OCI-LY1 (cell line): ENCODE data around the gene RBPMS2.
A peak's percentile ranks its signal among the peaks of the same experiment; 100 is the strongest.

ENCODE experiments used
- H2AFZ ChIP-seq: fragments of 200-600 bp; sonication (generic), shearing (Covaris generic); 2 replicates; pipeline ENCODE4 v1.6.0; 2014; ENCODE audit warnings: antibody characterized with exemption, mild to moderate bottlenecking, low read length
- H3F3A ChIP-seq: fragments of 200-600 bp; sonication (generic), shearing (Covaris generic); 2 replicates; pipeline ENCODE4 v1.6.0; 2014; ENCODE audit warnings: mild to moderate bottlenecking, antibody characterized with exemption, low read length, moderate library complexity; ENCODE audit not compliant: insufficient read depth
- H3K27ac ChIP-seq: fragments of 200-600 bp; sonication (generic); 2 replicates; pipeline ENCODE4 v1.5.1; 2014; ENCODE audit warnings: low read length, mixed run types, mild to moderate bottlenecking, low read depth; ENCODE audit not compliant: poor library complexity, severe bottlenecking
- H3K27me3 ChIP-seq: fragments of 200-600 bp; sonication (generic); 2 replicates; pipeline ENCODE4 v1.6.0; 2014; ENCODE audit warnings: antibody characterized with exemption, mild to moderate bottlenecking, low read length, moderate library complexity; ENCODE audit not compliant: insufficient read depth
- H3K36me3 ChIP-seq: fragments of 200-600 bp; sonication (generic); 2 replicates; pipeline ENCODE4 v1.6.1; 2014; ENCODE audit warnings: mild to moderate bottlenecking, antibody characterized with exemption, low read length, moderate library complexity, mixed read lengths; ENCODE audit not compliant: insufficient read depth
- H3K4me1 ChIP-seq: fragments of 200-600 bp; sonication (generic); 2 replicates; pipeline ENCODE4 v1.5.1; 2014; ENCODE audit warnings: mild to moderate bottlenecking, low read length, moderate library complexity; ENCODE audit not compliant: insufficient read depth, severe bottlenecking
- H3K4me2 ChIP-seq: fragments of 200-600 bp; sonication (generic), shearing (Covaris generic); 2 replicates; pipeline ENCODE4 v1.6.1; 2014; ENCODE audit warnings: low read length
- H3K4me3 ChIP-seq: fragments of 200-600 bp; sonication (generic); 2 replicates; pipeline ENCODE4 v1.5.1; 2014; ENCODE audit warnings: low read length, low read depth, mild to moderate bottlenecking, mixed read lengths; ENCODE audit not compliant: poor library complexity, severe bottlenecking
- H3K79me2 ChIP-seq: fragments of 200-600 bp; shearing (Covaris generic); 2 replicates; pipeline ENCODE4 v1.6.1; 2016; ENCODE audit warnings: mixed run types, low read length, mixed read lengths; ENCODE audit not compliant: insufficient read depth
- H3K9ac ChIP-seq: fragments of 200-600 bp; sonication (generic), shearing (Covaris generic); 2 replicates; pipeline ENCODE4 v1.6.1; 2014; ENCODE audit warnings: mild to moderate bottlenecking, low read length, mixed read lengths
- H3K9me2 ChIP-seq: fragments of 200-600 bp; sonication (generic), shearing (Covaris generic); 2 replicates; pipeline ENCODE4 v1.6.1; 2014; ENCODE audit warnings: low read depth, mild to moderate bottlenecking, low read length, mixed read lengths
- H3K9me3 ChIP-seq: fragments of 200-600 bp; shearing (Covaris generic); 2 replicates; pipeline ENCODE4 v1.6.1; 2014; ENCODE audit warnings: low read length, mixed read lengths
- H4K20me1 ChIP-seq: fragments of 200-600 bp; sonication (generic), shearing (Covaris generic); 2 replicates; pipeline ENCODE4 v1.6.0; 2016; ENCODE audit warnings: mild to moderate bottlenecking, low read length; ENCODE audit not compliant: insufficient read depth
- EZH2 ChIP-seq: fragments of 200-600 bp; sonication (generic), shearing (Covaris generic); IDR thresholded peaks from 2 replicates; pipeline ENCODE4 v1.8.0; 2017; ENCODE audit warnings: borderline replicate concordance, mixed run types, mild to moderate bottlenecking, antibody characterized with exemption, low read length, moderate library complexity, mixed read lengths
- TF ChIP-seq, protein P1 (sequence below): fragments of 200-600 bp; sonication (generic), shearing (Covaris generic); IDR thresholded peaks from 2 replicates; pipeline ENCODE4 v1.5.1; 2017; ENCODE audit warnings: mild to moderate bottlenecking, antibody characterized with exemption, low read length, moderate library complexity, mixed read lengths

Gene RBPMS2

DNA sequence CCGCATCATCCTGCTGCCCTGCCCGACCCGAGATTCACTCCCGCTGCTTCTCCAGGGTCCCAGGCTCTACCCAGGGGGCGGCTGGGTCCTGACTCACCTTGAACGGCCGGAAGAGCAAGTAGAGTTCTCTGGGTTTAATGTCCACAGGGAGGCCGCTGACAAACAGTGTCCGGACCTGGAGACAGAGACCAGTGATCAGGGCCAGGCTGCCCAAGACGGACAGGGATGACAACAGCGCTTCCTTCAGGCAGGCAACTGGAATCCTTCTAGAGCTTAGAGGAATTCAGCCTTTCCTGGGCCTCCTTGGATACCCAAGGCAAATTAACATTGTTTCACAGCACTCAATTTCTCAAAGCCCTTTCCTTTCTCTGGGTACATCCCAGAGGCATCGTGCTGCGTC, 23.9 kb downstream of the RBPMS2 start:
- Histone ChIP-seq H3F3A (no peaks in the 10 kb centered on the region), H4K20me1 (no peaks in the 10 kb centered on the region), H3K9me2 (no peaks in the 10 kb centered on the region), H3K36me3 (no peaks in the 10 kb centered on the region), H3K9me3 (no peaks in the 10 kb centered on the region), H3K9ac (no peak overlapping the region), H3K4me3 (no peak overlapping the region), H3K4me2 (no peak overlapping the region), H3K4me1 (peaks cover 14% of the 10 kb centered on the region), H3K27me3 (peaks cover 20% of the 10 kb centered on the region; the same call in 1 of the 2 replicates), H2AFZ (no peak overlapping the region), H3K27ac (no peak overlapping the region), H3K79me2 (no peaks in the 10 kb centered on the region)
- no peak for TF ChIP-seq EZH2
- TF ChIP-seq, protein P1, sequence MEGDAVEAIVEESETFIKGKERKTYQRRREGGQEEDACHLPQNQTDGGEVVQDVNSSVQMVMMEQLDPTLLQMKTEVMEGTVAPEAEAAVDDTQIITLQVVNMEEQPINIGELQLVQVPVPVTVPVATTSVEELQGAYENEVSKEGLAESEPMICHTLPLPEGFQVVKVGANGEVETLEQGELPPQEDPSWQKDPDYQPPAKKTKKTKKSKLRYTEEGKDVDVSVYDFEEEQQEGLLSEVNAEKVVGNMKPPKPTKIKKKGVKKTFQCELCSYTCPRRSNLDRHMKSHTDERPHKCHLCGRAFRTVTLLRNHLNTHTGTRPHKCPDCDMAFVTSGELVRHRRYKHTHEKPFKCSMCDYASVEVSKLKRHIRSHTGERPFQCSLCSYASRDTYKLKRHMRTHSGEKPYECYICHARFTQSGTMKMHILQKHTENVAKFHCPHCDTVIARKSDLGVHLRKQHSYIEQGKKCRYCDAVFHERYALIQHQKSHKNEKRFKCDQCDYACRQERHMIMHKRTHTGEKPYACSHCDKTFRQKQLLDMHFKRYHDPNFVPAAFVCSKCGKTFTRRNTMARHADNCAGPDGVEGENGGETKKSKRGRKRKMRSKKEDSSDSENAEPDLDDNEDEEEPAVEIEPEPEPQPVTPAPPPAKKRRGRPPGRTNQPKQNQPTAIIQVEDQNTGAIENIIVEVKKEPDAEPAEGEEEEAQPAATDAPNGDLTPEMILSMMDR, result no peak

DNA sequence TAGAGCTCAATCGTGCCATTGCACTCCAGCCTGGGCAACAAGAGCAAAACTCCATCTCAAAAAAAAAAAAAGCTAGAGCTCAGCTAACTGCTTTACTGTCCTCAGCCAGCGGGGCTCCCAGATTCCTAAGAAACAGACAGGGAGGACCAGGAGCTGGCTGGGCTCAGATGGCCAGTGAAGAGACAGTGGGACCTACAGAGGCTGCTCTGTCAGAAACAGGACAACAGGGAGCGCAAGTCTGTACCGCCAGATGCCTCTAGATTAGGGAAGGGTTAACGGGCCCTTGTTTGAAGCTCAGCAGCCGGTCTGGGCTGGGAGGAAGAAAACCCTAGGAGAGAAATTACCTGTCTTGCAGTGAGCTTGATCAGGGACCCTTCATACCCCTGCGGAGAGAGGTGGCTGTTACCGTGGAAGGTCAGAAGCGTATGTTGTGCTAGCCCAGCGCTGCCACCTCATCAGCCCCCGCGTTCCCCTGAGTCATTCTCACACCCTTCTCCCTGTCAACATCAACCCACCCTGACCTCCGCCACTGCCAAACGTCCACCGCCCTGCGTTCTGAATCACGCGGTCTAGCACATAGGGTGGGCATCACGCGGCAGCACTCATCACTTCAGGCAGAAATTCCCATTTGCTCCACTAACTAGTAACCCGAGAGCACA, 25.3 kb downstream of the RBPMS2 start:
- H3K79me2 ChIP-seq, result no peaks in the 10 kb centered on the region
- H3F3A ChIP-seq, result no peaks in the 10 kb centered on the region
- no peaks in the 10 kb centered on the region for H3K9me3 ChIP-seq
- TF ChIP-seq, protein P1, result peak; percentile 9; the same call in 1 of the 2 replicates
- TF ChIP-seq EZH2, result no peak
- no peak overlapping the region for H3K9ac ChIP-seq
- H4K20me1 ChIP-seq, result no peaks in the 10 kb centered on the region
- peaks cover 22% of the 10 kb centered on the region; the same call in 1 of the 2 replicates for H3K27me3 ChIP-seq
- H3K4me3 ChIP-seq, result no peak overlapping the region
- no peak overlapping the region for H3K4me2 ChIP-seq
- no peak overlapping the region for H3K27ac ChIP-seq
- H3K4me1 ChIP-seq, result peaks cover 14% of the 10 kb centered on the region
- H3K9me2 ChIP-seq, result no peaks in the 10 kb centered on the region
- H2AFZ ChIP-seq, result no peak overlapping the region
- H3K36me3 ChIP-seq, result no peaks in the 10 kb centered on the region

DNA sequence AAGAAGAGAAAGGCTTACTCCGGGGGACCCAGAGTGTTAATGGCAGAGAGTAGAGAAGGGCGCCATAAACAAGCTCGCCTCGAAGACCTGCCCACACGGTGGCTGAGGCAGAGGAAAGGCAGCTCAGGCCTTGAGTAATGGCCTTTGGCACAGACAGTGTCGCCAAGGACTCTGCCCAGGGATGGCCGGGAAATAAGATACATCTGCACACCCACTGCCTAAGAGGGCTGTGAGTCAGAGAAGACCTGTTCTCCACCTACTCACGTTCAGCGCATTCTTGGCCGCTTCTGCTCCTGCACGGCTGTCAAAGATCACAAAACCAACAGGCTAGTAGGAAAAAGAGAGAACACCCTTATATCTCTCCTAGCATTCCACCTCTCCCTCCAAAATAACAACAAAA, 26.2 kb downstream of the RBPMS2 start:
- no peak overlapping the region for H3K9ac ChIP-seq
- no peaks in the 10 kb centered on the region for H3K9me2 ChIP-seq
- H3K4me1 ChIP-seq, result peaks cover 8% of the 10 kb centered on the region
- no peak overlapping the region for H2AFZ ChIP-seq
- no peak overlapping the region for H3K4me2 ChIP-seq
- no peak for TF ChIP-seq EZH2
- H3K36me3 ChIP-seq, result no peaks in the 10 kb centered on the region
- no peaks in the 10 kb centered on the region for H3K79me2 ChIP-seq
- no peak overlapping the region for H3K4me3 ChIP-seq
- H3K27me3 ChIP-seq, result peaks cover 22% of the 10 kb centered on the region; the same call in 1 of the 2 replicates
- H3F3A ChIP-seq, result no peaks in the 10 kb centered on the region
- H3K27ac ChIP-seq, result no peak overlapping the region
- no peaks in the 10 kb centered on the region for H4K20me1 ChIP-seq
- no peaks in the 10 kb centered on the region for H3K9me3 ChIP-seq

DNA sequence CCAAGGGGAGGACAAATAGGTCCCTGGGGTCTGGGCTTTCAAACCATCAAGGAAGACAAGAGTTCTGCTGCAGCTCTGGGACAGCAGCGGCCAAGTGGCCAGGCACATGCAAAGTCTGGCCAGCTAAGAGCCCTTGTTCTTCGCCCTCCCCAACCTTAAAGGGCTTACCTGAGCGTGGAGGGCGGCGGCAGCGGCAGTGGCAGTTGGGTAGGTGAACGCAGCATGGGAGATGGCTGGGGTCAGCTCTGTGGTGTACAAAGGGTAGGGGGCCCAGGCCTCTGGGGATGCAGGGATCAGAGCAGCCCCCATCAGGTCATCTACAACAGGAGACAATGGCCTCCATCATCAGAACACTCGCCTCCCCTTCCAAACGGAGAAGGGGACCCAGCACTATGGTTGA, 27.1 kb downstream of the RBPMS2 start:
- Histone ChIP-seq H2AFZ (no peak overlapping the region), H3K9ac (no peak overlapping the region), H3K36me3 (no peaks in the 10 kb centered on the region), H3K79me2 (no peaks in the 10 kb centered on the region), H3K9me3 (no peaks in the 10 kb centered on the region), H3K4me1 (peaks cover 1% of the 10 kb centered on the region), H3F3A (no peaks in the 10 kb centered on the region), H3K9me2 (no peaks in the 10 kb centered on the region), H3K27me3 (peaks cover 17% of the 10 kb centered on the region; the same call in 1 of the 2 replicates), H3K4me2 (no peak overlapping the region), H4K20me1 (no peaks in the 10 kb centered on the region), H3K27ac (no peak overlapping the region), H3K4me3 (no peak overlapping the region)
- no peak for TF ChIP-seq EZH2
- TF ChIP-seq, protein P1, result no peak
